ENCODE results near the gene GET4.

The GET4 gene

DNA sequence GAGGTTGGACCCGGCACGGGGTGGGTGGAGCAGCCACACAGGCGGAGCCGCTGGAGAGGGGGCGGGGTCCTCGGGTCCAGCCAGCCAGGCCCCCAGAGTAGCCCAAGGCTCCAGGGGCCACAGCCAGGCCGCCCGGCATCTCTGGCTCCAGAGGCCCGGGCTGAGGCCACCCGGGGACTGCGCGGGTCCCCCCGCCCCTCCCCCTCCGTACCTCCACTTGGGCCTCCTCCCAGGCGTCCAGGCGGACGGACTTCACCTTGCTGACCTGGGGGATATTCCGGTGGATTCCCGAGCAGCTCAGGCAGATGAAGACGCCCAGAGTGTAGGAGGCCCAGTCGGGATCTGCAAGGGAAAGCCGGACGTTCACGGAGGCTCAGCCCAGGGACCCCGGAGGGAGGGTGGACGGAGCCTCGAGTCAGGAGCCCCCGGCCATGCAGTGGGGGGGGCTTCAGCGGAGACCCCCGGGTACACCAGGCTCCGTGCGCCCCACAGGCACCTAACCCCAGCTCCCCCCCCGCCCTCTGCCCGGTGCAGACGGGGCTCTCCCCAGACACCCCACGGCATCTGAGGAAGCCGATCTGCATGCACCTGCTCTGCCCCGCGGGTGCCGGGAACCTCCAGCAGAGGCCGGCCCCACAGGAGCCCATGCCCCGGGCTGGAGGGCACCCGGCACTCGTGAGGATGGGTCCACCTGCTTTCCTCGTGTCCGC is 59.0 kb downstream of the GET4 start:
- H3K36me3 ChIP-seq (ENCODE audit: insufficient read depth, low read length) = no peaks in the 10 kb centered on the region; the same call in 1 of the 2 replicates
- H3K27ac ChIP-seq (ENCODE audit: low read depth, low read length, poor library complexity, severe bottlenecking) = no peak overlapping the region
- H3K79me2 ChIP-seq (ENCODE audit: insufficient read depth, low read length) = no peaks in the 10 kb centered on the region
- H3K4me1 ChIP-seq (ENCODE audit: insufficient read depth, low read length, severe bottlenecking) = no peaks in the 10 kb centered on the region
- no peaks in the 10 kb centered on the region for H3F3A ChIP-seq (ENCODE audit: insufficient read depth, low read length)
- H3K4me3 ChIP-seq (ENCODE audit: low read depth, low read length, poor library complexity, severe bottlenecking) = no peak overlapping the region
- no peaks in the 10 kb centered on the region; the same call in 1 of the 2 replicates for H3K27me3 ChIP-seq (ENCODE audit: insufficient read depth, low read length)
- no peak overlapping the region for H2AFZ ChIP-seq (ENCODE audit: low read length)
- H3K9ac ChIP-seq (ENCODE audit: low read length) = no peak overlapping the region
- H3K4me2 ChIP-seq (ENCODE audit: low read length) = no peak overlapping the region
- no peaks in the 10 kb centered on the region for H4K20me1 ChIP-seq (ENCODE audit: insufficient read depth, low read length)
- no peak for TF ChIP-seq CTCF (IDR thresholded peaks at IDR 0.05; ENCODE audit: low read length)
- H3K9me2 ChIP-seq (ENCODE audit: low read depth, low read length) = no peaks in the 10 kb centered on the region
- H3K9me3 ChIP-seq (ENCODE audit: low read length) = 0 out of 2 replicates have a peak, but pooled peaks cover under 1% of the 10 kb centered on the region

- no peak overlapping the region for H3K9ac ChIP-seq (ENCODE audit: low read length)
- H3K4me3 ChIP-seq (ENCODE audit: low read depth, low read length, poor library complexity, severe bottlenecking) = no peak overlapping the region
- no peak overlapping the region for H2AFZ ChIP-seq (ENCODE audit: low read length)
- H3K27me3 ChIP-seq (ENCODE audit: insufficient read depth, low read length) = no peaks in the 10 kb centered on the region; the same call in 1 of the 2 replicates
- no peak for TF ChIP-seq CTCF (IDR thresholded peaks at IDR 0.05; ENCODE audit: low read length)
- TF ChIP-seq EZH2 (IDR thresholded peaks at IDR 0.05; ENCODE audit: borderline replicate concordance, low read length) = no peak
- H3K9me3 ChIP-seq (ENCODE audit: low read length) = 0 out of 2 replicates have a peak, but pooled peaks cover 6% of the 10 kb centered on the region
- no peaks in the 10 kb centered on the region for H4K20me1 ChIP-seq (ENCODE audit: insufficient read depth, low read length)
- no peak overlapping the region for H3K4me2 ChIP-seq (ENCODE audit: low read length)
- no peaks in the 10 kb centered on the region for H3K9me2 ChIP-seq (ENCODE audit: low read depth, low read length)
- no peaks in the 10 kb centered on the region for H3K4me1 ChIP-seq (ENCODE audit: insufficient read depth, low read length, severe bottlenecking)
- H3K79me2 ChIP-seq (ENCODE audit: insufficient read depth, low read length) = no peaks in the 10 kb centered on the region
- H3K27ac ChIP-seq (ENCODE audit: low read depth, low read length, poor library complexity, severe bottlenecking) = no peak overlapping the region
- H3F3A ChIP-seq (ENCODE audit: insufficient read depth, low read length) = no peaks in the 10 kb centered on the region
- no peaks in the 10 kb centered on the region; the same call in 1 of the 2 replicates for H3K36me3 ChIP-seq (ENCODE audit: insufficient read depth, low read length)
Observed at GRCh38 chr7:935874-936385, 59.6 kb downstream of the GET4 start.

DNA sequence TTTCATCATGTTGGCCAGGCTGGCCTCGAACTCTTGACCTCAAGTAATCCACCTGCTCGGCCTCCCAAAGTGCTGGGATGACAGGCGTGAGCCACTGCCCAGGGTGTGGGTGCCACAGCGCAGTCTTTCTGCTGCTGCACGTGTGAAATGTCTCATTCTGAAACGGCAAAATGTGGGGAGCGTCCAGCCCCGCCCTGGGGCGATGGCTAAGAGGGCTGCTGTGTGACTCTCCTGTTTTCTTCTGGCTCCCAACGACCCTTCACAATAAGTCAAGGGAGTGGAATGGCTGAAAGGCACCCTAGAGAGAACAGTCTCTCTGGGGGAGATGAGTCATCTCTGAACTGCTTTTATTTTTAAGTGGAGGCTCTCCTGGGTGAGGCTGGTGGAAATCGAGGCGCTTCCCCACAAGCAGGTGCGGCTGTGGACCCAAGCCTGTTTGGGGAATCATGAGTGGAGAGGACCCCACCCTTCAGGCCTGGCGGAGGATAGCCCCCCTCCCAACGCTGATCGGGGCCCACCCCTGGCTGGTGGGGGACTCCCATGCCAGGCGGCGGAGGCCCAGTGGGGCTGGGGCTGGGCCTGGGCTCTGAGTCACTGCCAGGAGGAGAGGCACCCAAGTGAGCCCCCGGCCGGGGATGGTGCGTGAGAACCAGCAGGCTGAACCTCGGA is 60.2 kb downstream of the GET4 start:
- H3F3A ChIP-seq (ENCODE audit: insufficient read depth, low read length) = no peaks in the 10 kb centered on the region
- H3K9ac ChIP-seq (ENCODE audit: low read length) = no peak overlapping the region
- no peak overlapping the region for H3K4me3 ChIP-seq (ENCODE audit: low read depth, low read length, poor library complexity, severe bottlenecking)
- no peaks in the 10 kb centered on the region; the same call in 1 of the 2 replicates for H3K27me3 ChIP-seq (ENCODE audit: insufficient read depth, low read length)
- no peaks in the 10 kb centered on the region; the same call in 1 of the 2 replicates for H3K36me3 ChIP-seq (ENCODE audit: insufficient read depth, low read length)
- no peak overlapping the region for H3K4me2 ChIP-seq (ENCODE audit: low read length)
- H3K9me3 ChIP-seq (ENCODE audit: low read length) = 0 out of 2 replicates have a peak, but pooled peaks cover 6% of the 10 kb centered on the region
- no peaks in the 10 kb centered on the region for H3K4me1 ChIP-seq (ENCODE audit: insufficient read depth, low read length, severe bottlenecking)
- no peak overlapping the region for H3K27ac ChIP-seq (ENCODE audit: low read depth, low read length, poor library complexity, severe bottlenecking)
- no peaks in the 10 kb centered on the region for H3K79me2 ChIP-seq (ENCODE audit: insufficient read depth, low read length)
- no peaks in the 10 kb centered on the region for H4K20me1 ChIP-seq (ENCODE audit: insufficient read depth, low read length)
- TF ChIP-seq CTCF (IDR thresholded peaks at IDR 0.05; ENCODE audit: low read length) (no peak), EZH2 (IDR thresholded peaks at IDR 0.05; ENCODE audit: borderline replicate concordance, low read length) (no peak)
- H3K9me2 ChIP-seq (ENCODE audit: low read depth, low read length) = no peaks in the 10 kb centered on the region
- H2AFZ ChIP-seq (ENCODE audit: low read length) = no peak overlapping the region

All from OCI-LY1 (cell line).